ENCODE results near the gene TCP1. TPM values are rescaled to one million over a fixed set of nuclear protein-coding genes. Genes with fewer than 3 reads are reported as not detected.

The TCP1 gene
- 227 TPM for total RNA-seq

GRCh38 chr6:159789377-159790148 is at the start of gene TCP1:
Gene TCP1 (minus strand): TSS chr6:159789602. CDS start chr6:159789468, 134 bp downstream.

GRCh38 chr6:159800141-159800865 is 10.9 kb upstream of the TCP1 start, which contains the start of gene PNLDC1:
Gene PNLDC1 (plus strand): TSS chr6:159800276. CDS start chr6:159800308, 32 bp downstream.

GRCh38 chr6:159790149-159790955 is 950 bp upstream of the TCP1 start, which contains the start of gene MRPL18:
Gene MRPL18 (plus strand): TSS chr6:159790467. CDS start chr6:159790588, 121 bp downstream.

GRCh38 chr6:159761873-159762680 is 27.3 kb downstream of the TCP1 start, which contains the start of gene ACAT2:
Gene ACAT2 (plus strand): TSS chr6:159762045. CDS start chr6:159762088, 43 bp downstream.

Small RNAs within 50 kb of the gene (small RNA-seq; reads per million reads assigned to genes)
- gene SNORA20, result 34.8 reads per million, percentile 96 among the genes with 10 or more reads in this experiment
- gene SNORA29, result not detected

Other genes with a start within 250 kb of the TCP1 start
- gene SOD2, start 96.4 kb downstream of the TCP1 start, total RNA-seq, result 96.4 TPM
- 103 TPM for gene WTAP, start 62.1 kb downstream of the TCP1 start, total RNA-seq
- 61.4 TPM for gene ACAT2, start 27.6 kb downstream of the TCP1 start, total RNA-seq
- gene MRPL18, start 865 bp upstream of the TCP1 start, total RNA-seq, result 57.9 TPM
- 0.23 TPM for gene PNLDC1, start 10.7 kb upstream of the TCP1 start, total RNA-seq
- gene MAS1, start 101.4 kb upstream of the TCP1 start, total RNA-seq, result under 0.01 TPM
- gene IGF2R, start 179.5 kb upstream of the TCP1 start, total RNA-seq, result 40.1 TPM